HG03432 (cell line): Measurements from ENCODE around the gene CNTN1.
"Not testable (repeated sequence)": the region's sequence is repeated elsewhere in the genome, so short reads cannot be mapped to it uniquely, and the experiment has no call there.

Experiments
- ATAC-seq: cut with Tn5 transposase; IDR thresholded peaks from one replicate; pipeline ENCODE4 v1.9.1; 2021; ENCODE audit warnings: mild to moderate bottlenecking, moderate library complexity; ENCODE audit not compliant: unreplicated experiment

CNTN1 gene

GRCh38 chr12:41019461-41019860 is 327.2 kb downstream of the CNTN1 start:
- ATAC-seq, result no peak

- ATAC-seq, result no peak
Observed at GRCh38 chr12:41023836-41024235, 331.6 kb downstream of the CNTN1 start.

- no peak for ATAC-seq
Observed at GRCh38 chr12:41026151-41026550, 333.9 kb downstream of the CNTN1 start.

- no peak for ATAC-seq
Observed at GRCh38 chr12:41032386-41032785, 340.1 kb downstream of the CNTN1 start.

GRCh38 chr12:41034686-41035085 is 342.4 kb downstream of the CNTN1 start:
- no peak for ATAC-seq

- ATAC-seq, result no peak
Observed at GRCh38 chr12:41039461-41039860, 347.2 kb downstream of the CNTN1 start.

GRCh38 chr12:41045509-41045908 is 353.3 kb downstream of the CNTN1 start:
- no peak for ATAC-seq

- ATAC-seq, result no peak
Observed at GRCh38 chr12:41049033-41049432, 356.8 kb downstream of the CNTN1 start.

- no peak for ATAC-seq
Observed at GRCh38 chr12:41051954-41052353, 359.7 kb downstream of the CNTN1 start.

- no peak for ATAC-seq
Observed at GRCh38 chr12:41052441-41052840, 360.2 kb downstream of the CNTN1 start.

GRCh38 chr12:41053046-41053445 is 360.8 kb downstream of the CNTN1 start:
- ATAC-seq, result no peak

- ATAC-seq, result no peak
Observed at GRCh38 chr12:41055875-41056577, 363.8 kb downstream of the CNTN1 start.

- no peak for ATAC-seq
Observed at GRCh38 chr12:41058266-41058665, 366.0 kb downstream of the CNTN1 start.

GRCh38 chr12:41061192-41061591 is 369.0 kb downstream of the CNTN1 start:
- ATAC-seq, result no peak

- ATAC-seq, result no peak
Observed at GRCh38 chr12:41064411-41064810, 372.2 kb downstream of the CNTN1 start.

- ATAC-seq, result no peak
Observed at GRCh38 chr12:41067941-41068645, 375.9 kb downstream of the CNTN1 start.

- peak; percentile 80 for ATAC-seq
Observed at GRCh38 chr12:41073633-41074472, 381.6 kb downstream of the CNTN1 start.

- peak; percentile 15 for ATAC-seq
Observed at GRCh38 chr12:41074473-41074769, 382.2 kb downstream of the CNTN1 start.

- no peak for ATAC-seq
Observed at GRCh38 chr12:41076114-41076513, 383.9 kb downstream of the CNTN1 start.

GRCh38 chr12:41081241-41081640 is 389.0 kb downstream of the CNTN1 start:
- not testable (repeated sequence) for ATAC-seq

- ATAC-seq, result no peak
Observed at GRCh38 chr12:41089438-41089837, 397.2 kb downstream of the CNTN1 start.

- no peak for ATAC-seq
Observed at GRCh38 chr12:41092115-41092514, 399.9 kb downstream of the CNTN1 start.
